ENCODE measurements around the gene ANKS1A.
"Not testable (repeated sequence)": the region's sequence is repeated elsewhere in the genome, so short reads cannot be mapped to it uniquely, and the experiment has no call there.

DNA sequence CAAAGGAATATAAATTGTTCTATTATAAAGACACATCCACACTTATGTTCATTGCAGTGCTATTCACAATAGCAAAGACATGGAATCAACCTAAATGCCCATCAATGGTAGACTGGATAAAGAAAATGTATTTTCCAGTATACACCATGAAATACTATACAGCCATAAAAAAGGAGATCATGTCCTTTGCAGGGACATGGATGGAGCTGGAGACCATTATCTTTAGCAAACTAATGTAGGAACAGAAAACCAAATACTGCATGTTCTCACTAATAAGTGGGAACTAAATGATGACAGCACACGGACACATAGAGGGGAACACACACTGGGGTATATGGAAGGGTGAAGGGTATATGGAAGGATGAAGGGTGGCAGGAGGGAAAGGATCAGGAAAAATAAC, 5.0 kb upstream of the ANKS1A start:
- TF ChIP-seq, protein P1, sequence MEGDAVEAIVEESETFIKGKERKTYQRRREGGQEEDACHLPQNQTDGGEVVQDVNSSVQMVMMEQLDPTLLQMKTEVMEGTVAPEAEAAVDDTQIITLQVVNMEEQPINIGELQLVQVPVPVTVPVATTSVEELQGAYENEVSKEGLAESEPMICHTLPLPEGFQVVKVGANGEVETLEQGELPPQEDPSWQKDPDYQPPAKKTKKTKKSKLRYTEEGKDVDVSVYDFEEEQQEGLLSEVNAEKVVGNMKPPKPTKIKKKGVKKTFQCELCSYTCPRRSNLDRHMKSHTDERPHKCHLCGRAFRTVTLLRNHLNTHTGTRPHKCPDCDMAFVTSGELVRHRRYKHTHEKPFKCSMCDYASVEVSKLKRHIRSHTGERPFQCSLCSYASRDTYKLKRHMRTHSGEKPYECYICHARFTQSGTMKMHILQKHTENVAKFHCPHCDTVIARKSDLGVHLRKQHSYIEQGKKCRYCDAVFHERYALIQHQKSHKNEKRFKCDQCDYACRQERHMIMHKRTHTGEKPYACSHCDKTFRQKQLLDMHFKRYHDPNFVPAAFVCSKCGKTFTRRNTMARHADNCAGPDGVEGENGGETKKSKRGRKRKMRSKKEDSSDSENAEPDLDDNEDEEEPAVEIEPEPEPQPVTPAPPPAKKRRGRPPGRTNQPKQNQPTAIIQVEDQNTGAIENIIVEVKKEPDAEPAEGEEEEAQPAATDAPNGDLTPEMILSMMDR (IDR thresholded peaks at IDR 0.05; ENCODE audit: poor library complexity) = not testable (repeated sequence)
- not testable (repeated sequence) for TF ChIP-seq EZH2 (IDR thresholded peaks at IDR 0.05; ENCODE audit: borderline replicate concordance)

Measured in hepatocyte (in vitro differentiated cells).